Measurements from ENCODE around the gene TSPAN3.

Gene TSPAN3

DNA sequence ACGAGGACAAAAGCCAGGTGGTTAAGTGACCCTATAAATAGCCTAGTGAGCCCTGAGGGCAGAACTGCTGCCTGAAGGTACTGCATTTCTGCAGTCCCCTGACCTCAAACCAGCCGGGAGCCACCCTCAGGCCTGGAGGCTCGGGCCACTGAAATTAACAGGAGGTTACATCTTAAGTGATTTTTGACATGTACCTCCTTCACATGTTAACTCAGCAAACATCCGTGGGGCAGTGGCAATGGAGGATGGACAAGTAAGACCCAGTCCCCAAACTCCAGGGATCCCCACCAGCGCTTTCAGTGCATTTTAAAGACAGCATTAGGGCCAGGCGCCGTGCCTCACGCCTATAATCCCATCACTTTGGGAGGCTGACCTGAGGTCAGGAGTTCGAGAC lies 49.8 kb downstream of the TSPAN3 start:
- DNase-seq: no peak

DNA sequence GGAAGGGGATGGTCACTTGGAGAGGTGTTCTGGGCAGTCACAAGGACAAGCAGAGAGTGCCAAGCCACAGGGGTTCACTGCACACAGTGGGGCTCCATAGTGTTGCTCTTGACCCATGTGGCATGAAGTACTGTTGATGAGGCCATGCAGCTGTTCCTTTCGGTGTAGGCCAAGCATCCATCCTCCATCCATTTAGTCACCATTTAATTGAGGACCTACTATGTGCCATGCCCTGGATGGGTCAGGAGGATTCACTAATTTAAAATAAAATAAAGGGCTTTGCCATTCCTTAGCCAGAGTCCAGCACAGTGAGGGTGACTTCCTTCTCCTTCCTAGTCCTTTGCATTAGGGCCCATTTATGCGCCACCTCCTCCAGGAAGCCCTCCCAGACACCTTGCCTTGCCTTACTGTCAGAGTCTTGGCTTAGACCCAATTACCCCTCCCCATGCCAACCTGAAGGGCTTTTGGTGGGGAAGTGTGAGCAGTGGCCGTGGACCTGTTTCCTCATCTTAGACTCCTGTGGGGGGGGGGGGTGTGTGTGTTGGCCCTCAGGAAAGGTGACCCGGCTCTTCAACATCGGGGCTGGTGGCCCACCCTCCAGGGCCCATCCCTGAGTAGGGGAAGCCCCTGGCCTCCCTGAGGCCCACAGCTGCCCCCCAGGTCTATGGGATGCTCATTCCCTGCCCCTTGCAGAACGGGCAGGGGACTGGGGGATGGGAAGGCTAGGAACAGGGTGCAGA lies 50.4 kb downstream of the TSPAN3 start:
- DNase-seq: no peak

DNA sequence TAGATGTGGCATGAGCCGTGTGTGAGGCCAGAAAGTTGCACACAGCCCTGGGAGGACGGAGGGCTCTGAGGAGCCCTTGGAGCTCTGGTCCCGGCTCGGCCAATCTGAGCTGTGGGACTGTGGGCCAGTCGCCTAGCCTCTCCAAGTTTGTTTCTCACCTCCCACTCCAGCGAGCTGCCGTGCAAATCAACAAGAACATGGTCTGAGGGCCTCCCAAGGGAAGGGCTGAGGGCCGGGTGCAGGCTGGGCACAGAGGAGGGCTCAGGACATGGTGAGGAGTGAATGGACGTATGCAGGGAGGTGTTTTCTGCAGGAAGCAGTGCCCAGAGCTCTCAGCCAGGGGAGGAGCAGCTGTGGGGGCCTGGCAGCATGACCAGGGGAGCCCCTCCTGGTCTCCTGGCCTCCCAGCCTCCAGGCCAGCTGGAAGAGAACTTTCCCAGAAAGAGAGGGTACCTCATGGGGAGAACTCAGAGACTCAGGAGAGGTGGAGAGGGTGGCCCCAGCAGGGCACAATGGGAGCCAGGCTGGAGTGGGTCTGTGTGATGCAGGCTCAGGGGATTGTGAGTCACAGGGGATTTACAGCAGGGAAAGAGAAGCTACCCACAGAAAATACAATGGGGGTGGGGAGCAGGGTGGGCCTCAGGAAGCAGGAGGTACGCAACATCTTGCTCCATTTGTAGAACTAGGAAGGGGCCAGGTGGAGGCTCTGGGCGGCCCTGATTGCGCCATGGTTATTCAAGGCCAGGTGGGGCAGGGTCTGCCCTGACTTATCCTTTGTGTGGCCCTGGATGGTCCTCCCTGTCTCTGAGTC lies 51.2 kb downstream of the TSPAN3 start:
- DNase-seq: no peak

DNA sequence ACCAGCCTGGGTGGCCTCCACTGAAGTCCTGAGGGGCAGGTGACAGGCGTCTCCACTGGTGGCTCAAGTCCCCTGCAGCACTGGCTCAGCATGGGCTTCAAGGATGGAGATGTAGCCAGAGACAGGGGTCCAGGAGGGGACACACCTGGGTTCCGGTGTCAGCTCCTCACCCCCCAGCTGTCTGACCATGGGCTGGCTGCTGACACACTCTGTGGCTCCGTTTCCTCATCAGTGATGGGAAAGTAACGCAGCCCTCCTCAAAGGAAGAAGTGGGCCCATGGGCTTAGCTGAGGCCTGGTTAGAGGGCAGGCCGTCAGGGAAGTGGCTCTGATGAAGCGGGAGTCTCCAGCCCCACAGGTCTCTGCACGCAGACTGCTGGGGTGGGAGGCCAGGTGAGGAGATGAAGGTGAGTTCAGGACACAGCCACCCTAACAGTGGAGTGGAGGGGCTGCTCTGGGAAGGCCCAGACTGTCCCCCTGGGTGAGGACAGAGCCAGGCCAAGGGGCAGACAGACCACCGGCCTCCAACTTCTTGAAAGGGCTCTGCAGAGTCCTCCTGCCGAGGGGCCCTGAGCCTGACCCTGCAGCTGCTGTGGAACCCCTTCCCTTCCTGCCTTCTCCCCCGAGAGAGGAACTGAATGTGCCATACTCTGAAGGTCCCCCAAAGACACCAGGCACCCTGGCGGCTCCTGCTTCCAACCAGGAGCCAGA lies 52.0 kb downstream of the TSPAN3 start:
- no peak for DNase-seq

DNA sequence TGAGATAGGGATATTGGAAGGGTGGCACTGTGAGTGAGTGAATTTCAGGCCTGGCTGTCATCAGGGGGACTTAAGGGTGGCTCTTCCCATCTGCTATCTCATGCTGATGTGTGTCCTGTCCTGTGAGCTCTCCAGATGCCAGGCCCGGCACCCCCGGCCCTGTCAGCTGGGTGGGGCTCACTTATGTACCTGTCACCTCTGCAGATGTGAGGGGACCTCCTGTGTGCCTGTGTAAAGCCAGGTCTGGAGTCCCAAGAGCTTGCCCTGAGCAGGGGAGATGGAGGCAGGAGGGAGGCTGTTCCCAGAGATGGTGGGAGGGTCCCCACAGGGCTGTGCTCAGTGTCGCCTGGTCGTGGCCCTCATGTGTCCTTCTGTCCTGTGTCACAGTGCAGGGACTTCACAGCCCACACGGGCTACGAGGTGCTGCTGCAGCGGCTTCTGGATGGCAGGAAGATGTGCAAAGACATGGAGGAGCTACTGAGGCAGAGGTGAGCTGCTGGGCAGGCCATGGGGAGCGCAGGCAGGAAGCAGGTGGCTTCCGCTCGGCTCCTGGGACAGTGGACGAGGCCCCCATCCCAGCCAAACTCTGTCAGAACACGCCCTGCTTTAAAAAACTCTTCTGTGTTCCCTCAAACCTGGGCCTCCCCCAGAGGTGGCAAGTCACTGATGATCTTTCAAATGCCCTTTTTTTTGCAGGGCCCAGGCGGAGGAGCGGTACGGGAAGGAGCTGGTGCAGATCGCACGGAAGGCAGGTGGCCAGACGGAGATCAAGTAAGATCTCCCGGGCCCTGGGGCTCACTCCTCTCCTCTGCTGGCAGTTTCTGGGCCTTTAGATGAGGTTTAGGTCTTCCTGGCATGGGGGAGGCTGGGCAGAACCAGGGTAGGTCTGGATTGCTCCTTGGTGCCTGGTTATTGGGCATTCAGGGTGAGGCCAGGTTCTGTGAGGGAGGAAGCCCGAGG lies 52.9 kb downstream of the TSPAN3 start:
- DNase-seq: no peak

DNA sequence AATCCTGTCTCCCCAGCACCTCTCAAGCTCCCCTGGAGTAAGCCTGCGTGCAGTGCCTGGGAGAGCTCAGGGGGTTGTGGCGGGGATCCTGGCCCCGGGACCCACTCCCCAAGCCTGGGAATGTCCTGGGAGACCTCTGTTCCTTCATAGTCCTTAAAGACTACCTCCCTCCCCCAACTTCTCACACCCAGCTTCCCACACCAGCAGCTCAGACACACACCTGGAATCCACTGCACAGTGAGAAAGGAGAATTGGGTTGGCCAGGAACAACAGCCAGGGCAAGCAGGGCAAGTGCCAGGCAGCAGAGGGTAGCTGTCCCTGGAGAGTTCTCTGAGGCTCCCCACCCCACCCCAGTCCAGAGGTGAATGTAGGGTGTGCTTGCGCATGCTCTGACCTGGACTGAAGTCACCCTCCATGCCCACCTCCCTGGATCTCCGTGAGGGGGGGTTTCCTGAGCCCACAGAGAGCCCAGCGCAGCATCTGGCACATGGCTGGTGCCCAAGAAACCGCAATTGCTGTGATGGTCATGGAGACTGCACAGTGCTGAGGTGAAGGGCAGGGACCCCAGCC lies 53.7 kb downstream of the TSPAN3 start:
- no peak for DNase-seq

DNA sequence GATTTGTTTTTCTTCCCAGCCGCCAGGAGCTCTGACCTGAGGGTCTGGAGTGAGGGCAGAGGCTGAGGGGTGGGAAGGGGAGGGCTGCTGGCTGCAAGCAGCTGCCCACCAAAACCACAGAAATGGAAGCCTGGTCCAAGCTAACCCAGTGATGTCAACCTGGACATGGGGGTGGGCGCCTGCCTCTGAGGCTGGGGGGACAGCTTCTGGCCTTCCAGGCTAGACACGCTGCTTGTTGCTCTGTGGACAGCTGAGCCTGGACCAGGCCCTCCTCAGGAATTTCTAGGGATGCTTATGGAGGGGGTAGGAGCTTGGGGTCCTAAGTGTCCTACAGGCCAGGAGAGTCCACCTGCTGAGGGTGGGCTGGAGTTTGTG lies 54.6 kb downstream of the TSPAN3 start:
- no peak for DNase-seq

DNA sequence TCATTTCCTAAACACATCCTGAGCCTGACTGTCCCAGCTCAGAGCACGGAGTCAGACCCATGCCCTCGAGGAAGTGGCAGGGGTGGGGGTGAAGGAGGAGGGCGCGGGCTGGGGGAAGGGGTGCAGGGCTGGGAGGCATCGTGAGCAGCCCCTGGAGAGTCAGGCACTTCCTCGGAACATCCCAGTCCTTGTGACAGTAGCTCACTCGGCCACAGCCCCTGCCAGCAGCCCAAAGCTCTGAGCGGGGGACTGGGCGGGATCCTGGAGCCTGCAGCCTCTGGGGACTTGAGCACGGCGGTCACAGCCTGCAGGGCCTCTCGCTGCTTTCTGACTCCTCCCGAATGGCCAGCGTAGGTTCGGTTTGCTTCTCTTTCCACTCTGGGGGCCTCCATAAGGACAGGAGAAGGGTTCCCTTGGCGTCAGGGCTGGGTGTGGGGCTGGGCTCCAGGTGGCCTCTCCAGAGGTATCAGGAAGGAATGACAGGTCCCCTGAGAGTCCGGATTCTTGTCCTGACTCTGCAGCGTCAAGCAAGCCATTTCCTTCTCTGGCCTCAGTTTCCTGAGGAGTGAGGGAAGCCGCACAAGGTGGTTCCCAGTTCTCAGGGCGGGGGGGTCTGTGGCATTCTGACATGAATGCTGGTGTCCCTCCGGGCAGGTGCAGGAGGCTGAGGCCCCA lies 55.1 kb downstream of the TSPAN3 start:
- DNase-seq: no peak

DNA sequence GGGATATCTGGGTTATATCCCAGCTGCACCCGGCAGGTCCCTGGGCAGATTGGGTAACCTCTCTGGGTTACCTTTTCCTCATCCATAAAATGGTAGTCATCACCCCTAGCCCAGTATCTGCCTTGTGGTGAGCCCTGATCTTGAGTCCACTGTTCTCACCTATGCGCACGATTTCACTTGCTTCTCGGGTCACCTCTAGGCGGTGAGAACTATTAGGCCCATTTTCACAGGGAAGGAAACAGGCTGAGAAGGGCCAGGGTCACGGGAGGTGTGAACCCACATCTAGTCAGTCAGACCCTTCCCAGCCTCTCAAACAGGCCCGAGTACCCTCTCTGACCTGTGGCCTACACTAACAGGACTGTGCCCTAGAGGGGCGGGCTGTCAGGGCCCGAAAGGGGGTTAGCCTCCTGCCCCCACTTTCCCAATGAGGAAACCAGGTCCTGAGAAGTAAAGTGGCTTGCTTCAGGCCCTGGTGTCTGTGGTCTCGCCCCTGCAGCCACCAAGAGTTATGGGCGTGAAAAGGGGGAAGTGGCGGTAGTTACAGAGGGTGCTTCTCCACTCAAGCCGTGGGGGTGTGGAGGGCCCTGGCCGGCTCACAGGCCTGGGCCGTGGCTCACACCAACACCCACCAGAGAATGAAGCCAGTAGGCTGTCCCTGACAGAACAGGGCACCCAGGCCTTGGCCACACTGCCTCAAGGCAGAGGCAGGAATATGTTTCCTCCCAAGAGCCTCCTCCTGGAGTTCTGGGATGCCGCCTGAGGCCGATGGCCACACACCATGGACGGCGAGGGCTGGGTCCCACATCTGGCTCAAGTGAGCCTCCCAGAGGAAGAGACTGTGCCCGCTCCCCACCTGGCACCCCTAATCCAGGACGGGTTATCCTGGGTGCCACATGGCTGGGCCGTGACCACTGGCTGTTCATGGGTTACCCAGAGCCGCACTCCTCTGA lies 56.5 kb downstream of the TSPAN3 start:
- no peak for DNase-seq

DNA sequence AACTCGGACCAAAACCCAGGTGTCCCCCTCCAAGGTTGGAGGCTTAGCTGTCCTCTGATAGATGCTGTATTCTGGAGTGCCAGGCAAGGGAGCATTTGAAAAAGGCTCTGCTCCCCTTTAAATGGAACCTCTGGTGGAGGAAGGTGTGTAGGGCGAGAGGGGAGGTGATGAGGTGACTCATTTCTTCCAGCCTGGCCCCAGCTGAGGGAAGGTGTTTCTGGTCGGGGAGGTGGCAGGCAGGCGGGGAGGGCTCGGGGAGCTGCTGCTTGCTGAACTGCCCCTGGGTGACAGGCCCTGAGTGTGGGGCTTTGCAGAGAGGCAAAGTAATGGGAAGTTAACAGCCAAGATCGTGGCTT lies 57.2 kb downstream of the TSPAN3 start:
- DNase-seq: no peak

DNA sequence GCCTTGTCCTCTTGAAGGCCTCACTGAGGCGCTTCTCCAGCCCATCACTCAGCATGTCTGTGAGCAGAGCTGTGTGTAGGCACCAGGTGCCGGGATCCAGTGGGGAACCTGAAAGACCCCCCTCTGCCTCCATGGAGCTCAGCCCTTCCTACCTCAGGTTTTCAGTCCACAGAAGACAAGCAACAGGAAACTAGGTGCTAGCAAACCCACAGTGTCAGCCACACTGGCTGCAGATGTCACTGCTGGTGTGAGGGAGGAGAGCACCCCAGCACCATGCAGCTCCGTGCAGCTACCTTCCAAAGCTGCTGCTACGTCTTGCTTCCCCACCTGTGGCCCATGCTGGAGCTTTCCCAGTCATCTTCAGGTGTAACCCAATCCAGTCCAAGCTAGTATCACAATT lies 58.0 kb downstream of the TSPAN3 start:
- no peak for DNase-seq

DNA sequence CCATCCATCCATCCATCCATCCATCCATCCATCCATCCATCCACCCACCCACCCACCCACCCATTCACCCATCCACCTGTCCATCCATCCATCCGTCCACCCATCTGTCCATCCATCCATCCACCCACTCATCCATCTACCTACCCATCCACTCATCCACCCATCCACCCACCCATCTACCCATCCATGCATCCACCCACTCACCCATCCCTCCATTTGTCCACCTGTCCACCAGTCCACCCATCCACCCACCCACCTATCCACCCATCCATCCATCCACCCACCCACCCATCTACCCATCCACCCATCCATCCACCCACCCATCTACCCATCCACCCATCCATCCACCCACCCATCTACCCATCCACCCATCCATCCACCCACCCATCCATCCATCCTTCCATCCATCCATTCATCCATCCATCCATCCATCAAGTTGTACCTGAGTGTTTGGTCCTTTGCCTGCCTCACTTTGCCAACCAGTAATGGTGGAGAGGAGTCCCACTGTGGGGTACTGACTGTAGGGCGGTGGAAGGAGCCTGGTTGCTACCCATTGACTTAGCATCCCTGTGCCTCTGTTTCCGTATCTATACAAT lies 58.7 kb downstream of the TSPAN3 start:
- DNase-seq: no peak

DNA sequence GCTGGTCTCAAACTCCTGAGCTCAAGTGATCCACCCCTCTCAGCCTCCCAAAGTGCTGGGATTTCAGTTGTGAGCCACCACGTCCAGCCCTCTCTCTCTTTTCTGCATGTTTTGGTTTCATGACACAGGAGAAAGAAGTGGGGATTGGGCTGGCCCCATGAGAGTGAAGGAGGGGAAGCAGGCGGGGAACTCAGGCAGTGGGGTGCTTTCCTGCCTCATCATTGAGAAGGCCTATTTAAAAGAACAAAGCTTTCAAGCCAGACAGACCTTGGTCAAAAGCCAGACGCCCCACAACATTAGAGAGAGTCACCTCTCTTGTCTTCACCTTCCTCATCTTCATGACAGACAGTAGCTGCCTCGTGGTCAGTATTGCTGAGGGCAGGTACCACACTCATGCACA lies 60.1 kb downstream of the TSPAN3 start:
- no peak for DNase-seq

DNA sequence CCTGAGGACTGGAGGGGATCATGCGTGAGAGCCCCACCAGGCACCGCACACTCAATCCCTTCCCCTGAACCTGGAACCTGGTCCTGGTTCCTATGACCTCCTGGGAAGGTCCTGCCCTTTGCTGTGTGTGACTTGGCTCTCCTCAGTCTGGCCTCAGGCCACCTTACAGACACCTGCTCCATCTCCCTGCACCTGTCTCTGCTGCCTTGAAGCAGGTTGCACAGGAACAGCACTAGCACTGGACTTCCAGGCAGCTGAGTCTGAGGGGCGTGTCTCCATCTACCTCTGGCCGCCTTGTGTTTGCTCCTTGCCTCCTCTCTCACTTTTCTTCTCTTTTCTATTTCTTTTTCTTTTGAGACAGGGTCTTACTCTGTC lies 60.6 kb downstream of the TSPAN3 start:
- DNase-seq: no peak

DNA sequence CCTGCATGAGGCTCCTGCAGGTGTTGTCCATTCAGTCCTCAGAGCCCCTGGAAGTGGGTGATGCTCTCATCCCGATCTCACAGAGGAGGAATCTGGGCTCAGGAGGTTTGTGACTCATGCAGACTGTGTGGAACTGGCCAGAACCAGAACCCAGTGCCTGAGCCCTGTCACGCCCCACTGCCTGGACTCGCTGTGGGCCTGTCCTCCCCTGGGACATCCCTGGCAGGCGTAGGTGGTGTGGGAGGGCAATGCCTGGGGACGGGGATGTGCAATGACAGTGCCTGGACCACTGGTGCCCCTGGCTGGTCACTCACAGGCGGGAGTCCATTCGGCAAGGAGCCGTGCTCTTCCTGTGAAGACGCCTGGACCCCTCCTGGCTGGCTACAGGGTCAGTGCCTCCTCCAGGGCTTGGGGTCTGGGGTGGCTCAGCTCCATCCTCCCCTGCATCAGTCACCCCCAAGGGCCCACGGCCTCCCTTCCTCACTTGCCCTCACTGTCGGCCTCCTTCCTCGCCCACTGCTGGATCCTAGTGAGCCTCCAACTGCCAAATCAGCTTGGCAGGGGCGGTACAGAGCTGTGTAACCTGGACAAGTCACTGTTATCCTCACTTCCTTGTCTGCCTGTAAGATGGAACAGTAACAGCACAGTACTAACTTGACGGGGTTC lies 61.1 kb downstream of the TSPAN3 start:
- no peak for DNase-seq

DNA sequence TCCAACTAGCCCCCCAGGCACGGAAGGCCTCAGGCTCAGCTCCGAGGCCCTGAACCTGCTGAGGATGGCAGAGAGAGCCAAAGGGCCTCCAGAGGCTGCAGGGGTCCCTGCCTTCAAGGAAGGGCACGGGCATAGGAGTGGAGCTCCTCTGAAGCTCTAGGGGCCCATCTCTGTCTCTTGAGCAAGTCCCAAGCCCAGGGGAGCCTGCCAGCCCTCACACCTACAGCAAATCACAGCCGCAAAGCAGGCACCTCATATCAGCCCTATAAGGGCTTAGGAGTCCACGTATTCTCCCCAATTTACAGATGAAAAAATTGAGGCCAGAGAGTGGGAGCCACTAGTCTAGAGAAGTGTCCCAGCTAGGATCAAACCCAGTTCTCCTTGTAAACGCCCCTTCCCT lies 61.7 kb downstream of the TSPAN3 start:
- DNase-seq: no peak

DNA sequence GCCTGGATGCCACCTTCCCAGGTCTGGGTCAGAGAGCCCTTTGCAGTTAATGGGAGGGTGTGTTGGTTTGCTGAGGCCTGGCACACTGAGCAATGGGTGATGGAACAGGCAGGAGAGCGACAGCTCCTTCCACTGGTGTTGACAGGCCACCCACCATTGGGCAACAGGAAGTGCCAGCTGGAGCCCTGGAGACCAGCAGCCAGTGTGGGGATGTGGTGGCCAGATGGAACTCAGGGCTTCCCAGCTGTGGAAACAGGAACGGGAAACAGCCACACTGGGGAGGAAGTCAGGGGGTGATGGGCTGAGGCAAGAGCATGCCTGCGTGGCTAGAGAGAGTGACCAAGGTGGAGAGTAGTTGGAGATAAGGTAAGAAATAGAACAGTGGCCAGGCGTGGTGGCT lies 66.7 kb downstream of the TSPAN3 start:
- DNase-seq: no peak

DNA sequence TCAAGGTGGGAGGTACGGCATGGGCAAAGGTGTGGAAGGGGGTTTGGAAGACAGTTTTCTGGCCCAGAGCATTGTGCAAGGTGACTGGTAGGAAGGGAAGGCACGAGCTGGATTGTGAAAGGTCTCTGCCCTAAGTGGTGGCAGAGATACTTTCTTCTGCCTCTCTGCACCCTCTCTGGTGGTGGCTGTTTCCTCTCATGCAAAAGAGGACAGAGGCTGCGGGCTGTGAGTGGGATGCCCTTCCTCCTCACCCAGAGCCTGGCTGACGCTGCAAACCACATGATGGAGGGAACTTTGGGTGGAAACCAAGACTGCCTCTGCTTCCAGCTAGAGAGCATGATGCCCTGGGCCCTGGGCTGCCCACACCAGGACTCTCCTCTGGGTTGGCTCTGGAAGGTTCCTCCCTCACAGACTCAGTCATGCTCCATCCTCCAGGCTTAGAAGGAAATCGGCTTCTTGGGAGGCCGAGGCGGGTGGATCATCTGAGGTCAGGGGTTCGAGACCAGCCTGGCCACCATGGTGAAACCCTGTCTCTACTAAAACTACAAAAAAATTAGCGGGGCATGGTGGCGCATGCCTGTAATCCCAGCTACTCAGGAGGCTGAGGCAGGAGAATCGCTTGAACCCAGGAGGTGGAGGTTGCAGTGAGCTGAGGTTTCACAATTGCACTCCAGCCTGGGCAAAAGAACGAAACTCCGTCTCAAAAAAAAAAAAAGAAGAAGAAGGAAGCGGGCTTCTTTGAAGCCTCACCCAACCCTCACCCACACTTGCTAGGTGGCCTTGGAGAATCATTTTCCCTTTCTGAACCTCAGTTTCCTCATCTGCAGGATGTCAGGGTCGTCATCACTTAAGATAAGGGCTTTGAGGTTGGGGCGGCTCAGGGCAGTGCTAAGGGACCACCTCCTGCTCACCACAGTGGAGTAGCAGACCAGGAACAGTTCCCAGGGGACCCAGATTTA lies 67.7 kb downstream of the TSPAN3 start:
- DNase-seq: no peak

DNA sequence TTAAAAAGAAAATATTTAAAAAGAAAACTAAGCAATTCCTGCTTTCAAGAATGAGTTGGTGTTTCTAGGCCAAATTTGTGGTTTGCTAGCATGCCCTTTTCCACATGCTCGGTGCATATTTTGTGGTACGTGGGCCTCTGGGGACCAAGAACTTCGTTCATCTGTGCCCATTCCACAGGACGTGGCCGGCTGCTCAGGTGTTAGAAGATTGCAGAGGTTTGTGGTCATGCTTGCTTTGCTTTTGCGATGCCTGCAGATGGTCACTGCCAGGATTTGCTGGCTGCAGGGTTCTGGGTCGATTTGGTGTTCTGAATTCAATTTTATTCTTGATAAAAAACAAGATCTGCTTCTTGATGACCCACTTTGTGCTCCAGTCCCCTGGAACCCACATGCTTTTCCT lies 68.5 kb downstream of the TSPAN3 start:
- no peak for DNase-seq
